BE2C (cell line): ENCODE data around the gene GPLD1. TPM values are rescaled to one million over a fixed set of nuclear protein-coding genes. Genes with fewer than 3 reads are reported as not detected.

Experiments
- DNase-seq: peaks from one replicate; pipeline ENCODE4 v3.0.0-alpha.2; 2020
- H3K27me3 ChIP-seq: fragments of 250-450 bp; sonication (Bioruptor Pico); 2 replicates; pipeline ENCODE4 v1.5.1; 2020; ENCODE audit warnings: mild to moderate bottlenecking
- H3K36me3 ChIP-seq: fragments of 250-450 bp; sonication (Bioruptor Pico); 2 replicates; pipeline ENCODE4 v1.5.1; 2020; ENCODE audit warnings: mild to moderate bottlenecking
- H3K4me1 ChIP-seq: fragments of 250-450 bp; sonication (Bioruptor Pico); 2 replicates; pipeline ENCODE4 v1.5.1; 2020
- H3K4me3 ChIP-seq: 2 replicates; pipeline ENCODE4 v1.5.1; 2011; ENCODE audit warnings: low read depth, low read length
- H3K9me3 ChIP-seq: fragments of 250-450 bp; sonication (Bioruptor Pico); 2 replicates; pipeline ENCODE4 v1.5.1; 2020
- polyA plus RNA-seq: library from polyadenylated mRNA; unstranded; fragments of >200 nt; gene quantifications from one replicate; pipeline ENCODE4 v1.2.1, GENCODE V29; 2012; ENCODE audit warnings: low read depth, missing spikeins; ENCODE audit not compliant: insufficient read length, insufficient read depth
- TF ChIP-seq, protein P1 (sequence below): IDR thresholded peaks from 2 replicates; pipeline ENCODE4 v1.5.1; 2012; ENCODE audit warnings: mild to moderate bottlenecking, low read depth, low read length

Gene GPLD1, protein sequence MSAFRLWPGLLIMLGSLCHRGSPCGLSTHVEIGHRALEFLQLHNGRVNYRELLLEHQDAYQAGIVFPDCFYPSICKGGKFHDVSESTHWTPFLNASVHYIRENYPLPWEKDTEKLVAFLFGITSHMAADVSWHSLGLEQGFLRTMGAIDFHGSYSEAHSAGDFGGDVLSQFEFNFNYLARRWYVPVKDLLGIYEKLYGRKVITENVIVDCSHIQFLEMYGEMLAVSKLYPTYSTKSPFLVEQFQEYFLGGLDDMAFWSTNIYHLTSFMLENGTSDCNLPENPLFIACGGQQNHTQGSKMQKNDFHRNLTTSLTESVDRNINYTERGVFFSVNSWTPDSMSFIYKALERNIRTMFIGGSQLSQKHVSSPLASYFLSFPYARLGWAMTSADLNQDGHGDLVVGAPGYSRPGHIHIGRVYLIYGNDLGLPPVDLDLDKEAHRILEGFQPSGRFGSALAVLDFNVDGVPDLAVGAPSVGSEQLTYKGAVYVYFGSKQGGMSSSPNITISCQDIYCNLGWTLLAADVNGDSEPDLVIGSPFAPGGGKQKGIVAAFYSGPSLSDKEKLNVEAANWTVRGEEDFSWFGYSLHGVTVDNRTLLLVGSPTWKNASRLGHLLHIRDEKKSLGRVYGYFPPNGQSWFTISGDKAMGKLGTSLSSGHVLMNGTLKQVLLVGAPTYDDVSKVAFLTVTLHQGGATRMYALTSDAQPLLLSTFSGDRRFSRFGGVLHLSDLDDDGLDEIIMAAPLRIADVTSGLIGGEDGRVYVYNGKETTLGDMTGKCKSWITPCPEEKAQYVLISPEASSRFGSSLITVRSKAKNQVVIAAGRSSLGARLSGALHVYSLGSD
- polyA plus RNA-seq = 1.7 TPM

DNA sequence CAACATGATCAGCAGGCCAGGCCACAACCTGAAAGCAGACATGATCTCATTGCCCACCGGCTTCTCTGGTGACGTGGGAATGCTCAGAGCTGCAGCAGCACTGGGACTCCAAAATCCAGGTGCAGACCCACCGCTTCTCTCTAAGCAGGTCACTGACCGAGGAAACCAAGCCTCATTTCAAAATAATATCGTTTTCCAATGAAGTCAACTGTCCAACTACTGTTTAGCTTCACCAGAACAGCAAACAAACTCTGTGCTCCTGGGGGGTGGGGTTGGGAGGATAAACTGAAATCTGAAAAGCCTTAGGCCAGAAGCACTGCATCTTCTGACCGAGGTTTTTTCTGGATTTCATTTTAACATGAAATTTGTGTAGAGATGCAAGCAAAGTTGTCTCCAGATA is at the start of gene GPLD1:
GPLD1 (minus strand) TSS at position 109 of the 400 bp plus-strand sequence; CDS start at position 42, 67 bp downstream.
- Histone ChIP-seq H3K4me3 (no peak within 1 kb of the TSS), H3K9me3 (no peaks in the 10 kb centered on the region), H3K36me3 (no peaks in the 10 kb centered on the region), H3K27me3 (no peaks in the 10 kb centered on the region), H3K4me1 (no peaks in the 10 kb centered on the region)
- no peak for DNase-seq
- TF ChIP-seq, protein P1, sequence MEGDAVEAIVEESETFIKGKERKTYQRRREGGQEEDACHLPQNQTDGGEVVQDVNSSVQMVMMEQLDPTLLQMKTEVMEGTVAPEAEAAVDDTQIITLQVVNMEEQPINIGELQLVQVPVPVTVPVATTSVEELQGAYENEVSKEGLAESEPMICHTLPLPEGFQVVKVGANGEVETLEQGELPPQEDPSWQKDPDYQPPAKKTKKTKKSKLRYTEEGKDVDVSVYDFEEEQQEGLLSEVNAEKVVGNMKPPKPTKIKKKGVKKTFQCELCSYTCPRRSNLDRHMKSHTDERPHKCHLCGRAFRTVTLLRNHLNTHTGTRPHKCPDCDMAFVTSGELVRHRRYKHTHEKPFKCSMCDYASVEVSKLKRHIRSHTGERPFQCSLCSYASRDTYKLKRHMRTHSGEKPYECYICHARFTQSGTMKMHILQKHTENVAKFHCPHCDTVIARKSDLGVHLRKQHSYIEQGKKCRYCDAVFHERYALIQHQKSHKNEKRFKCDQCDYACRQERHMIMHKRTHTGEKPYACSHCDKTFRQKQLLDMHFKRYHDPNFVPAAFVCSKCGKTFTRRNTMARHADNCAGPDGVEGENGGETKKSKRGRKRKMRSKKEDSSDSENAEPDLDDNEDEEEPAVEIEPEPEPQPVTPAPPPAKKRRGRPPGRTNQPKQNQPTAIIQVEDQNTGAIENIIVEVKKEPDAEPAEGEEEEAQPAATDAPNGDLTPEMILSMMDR = no peak

GRCh38 chr6:24537771-24538385 is 48.5 kb upstream of the GPLD1 start:
- Histone ChIP-seq H3K4me3 (no peak overlapping the region), H3K36me3 (no peaks in the 10 kb centered on the region), H3K27me3 (no peaks in the 10 kb centered on the region), H3K4me1 (no peaks in the 10 kb centered on the region), H3K9me3 (no peaks in the 10 kb centered on the region)
- DNase-seq = no peak
- TF ChIP-seq, protein P1 = no peak

DNA sequence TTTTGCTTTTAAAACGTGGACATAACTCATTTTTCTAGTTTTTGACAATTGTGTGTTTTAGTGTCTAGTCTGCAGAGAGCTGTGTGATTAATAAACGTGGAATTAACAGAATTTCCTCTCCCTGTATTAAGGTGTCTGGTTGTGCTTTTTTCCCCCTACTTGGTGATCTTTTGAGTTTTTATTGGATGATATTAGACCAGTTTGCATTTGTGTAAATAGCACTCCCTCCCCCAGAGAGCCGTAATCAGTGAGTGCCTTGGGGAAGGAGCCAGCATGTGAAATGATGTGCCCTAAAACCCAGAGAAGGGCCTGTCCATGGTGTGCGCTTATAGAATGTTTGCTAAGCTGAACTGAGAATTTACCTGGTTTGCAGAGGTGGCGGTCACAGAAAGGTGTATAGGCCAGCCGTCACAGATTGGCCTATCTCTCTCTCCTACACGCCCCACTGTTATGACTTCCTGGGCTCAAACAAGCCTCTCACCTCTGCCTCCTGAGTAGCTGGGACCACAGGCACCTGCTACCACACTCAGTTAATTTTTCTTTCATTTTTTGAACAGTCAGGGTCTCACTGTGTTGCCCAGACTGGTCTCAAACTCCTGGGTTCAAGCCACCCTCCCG is 47.8 kb upstream of the GPLD1 start:
- DNase-seq = no peak
- H3K9me3 ChIP-seq = no peaks in the 10 kb centered on the region
- H3K4me1 ChIP-seq = no peaks in the 10 kb centered on the region
- H3K27me3 ChIP-seq = no peaks in the 10 kb centered on the region
- H3K36me3 ChIP-seq = no peaks in the 10 kb centered on the region
- TF ChIP-seq, protein P1 = no peak
- no peak overlapping the region for H3K4me3 ChIP-seq

DNA sequence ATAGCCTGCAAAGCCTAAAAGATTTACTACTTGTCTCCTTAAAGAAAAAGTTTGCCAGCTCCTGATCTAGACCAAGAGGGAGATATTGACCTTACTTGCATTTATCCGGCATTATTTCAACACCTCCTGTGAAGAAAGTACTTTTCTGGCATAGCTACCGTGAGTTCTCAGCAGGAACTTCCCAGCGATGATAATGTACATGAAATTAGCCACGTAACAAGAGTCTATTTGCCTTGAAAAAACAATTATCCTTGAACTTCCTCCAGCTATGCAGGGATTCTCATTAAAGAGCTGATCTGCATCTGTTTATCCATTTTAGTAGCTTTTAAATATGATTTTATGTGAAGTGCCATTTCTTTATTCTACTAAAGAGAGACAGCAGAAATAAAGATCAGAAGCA is 47.1 kb upstream of the GPLD1 start:
- no peak for DNase-seq
- Histone ChIP-seq H3K9me3 (no peaks in the 10 kb centered on the region), H3K27me3 (no peaks in the 10 kb centered on the region), H3K36me3 (no peaks in the 10 kb centered on the region), H3K4me1 (no peaks in the 10 kb centered on the region), H3K4me3 (no peak overlapping the region)
- TF ChIP-seq, protein P1 = no peak

DNA sequence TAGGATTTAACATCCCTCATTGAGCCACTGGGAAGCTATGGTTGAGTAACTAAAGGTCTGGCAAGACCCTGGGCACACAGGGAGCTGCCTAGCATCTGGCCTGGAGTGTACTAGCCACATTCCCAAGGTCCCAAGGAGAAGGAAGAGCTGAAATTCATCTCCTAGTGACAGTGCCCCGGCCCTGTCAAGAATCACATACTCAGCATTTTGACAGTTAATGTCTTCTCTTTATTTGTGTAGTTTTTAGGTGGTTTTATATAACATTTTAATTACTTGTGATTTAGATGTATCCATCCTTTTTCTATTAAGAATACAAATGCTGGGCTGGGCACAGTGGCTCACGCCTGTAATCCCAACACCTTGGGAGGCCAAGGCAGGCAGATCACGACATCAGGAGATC is 45.8 kb upstream of the GPLD1 start:
- no peaks in the 10 kb centered on the region for H3K36me3 ChIP-seq
- DNase-seq = no peak
- no peaks in the 10 kb centered on the region for H3K4me1 ChIP-seq
- no peaks in the 10 kb centered on the region for H3K9me3 ChIP-seq
- H3K4me3 ChIP-seq = no peak overlapping the region
- no peaks in the 10 kb centered on the region for H3K27me3 ChIP-seq
- TF ChIP-seq, protein P1 = no peak
